ENCODE measurements around the gene IQSEC3. TPM values are rescaled to one million over a fixed set of nuclear protein-coding genes. Genes with fewer than 3 reads are reported as not detected.

Gene IQSEC3
- total RNA-seq, 1 donor from 2014 or later: 4.2 TPM

GRCh38 chr12:162467-163307, 96.1 kb downstream of the IQSEC3 start:
- Mint-ChIP-seq H3K27ac (no peak overlapping the region), H3K4me1 (ENCODE audit: unreplicated experiment) (peaks cover 19% of the 10 kb centered on the region), H3K27me3 (peaks cover 51% of the 10 kb centered on the region), H3K9me3 (no peaks in the 10 kb centered on the region), H3K4me3 (no peak overlapping the region), H3K36me3 (no peaks in the 10 kb centered on the region)
- DNase-seq (ENCODE audit: extremely low spot score, unreplicated experiment): no peak
- no peak for TF ChIP-seq CTCF (conservative IDR thresholded peaks at IDR 0.05)

- no peak for TF ChIP-seq CTCF (conservative IDR thresholded peaks at IDR 0.05)
- Mint-ChIP-seq H3K9me3 (no peaks in the 10 kb centered on the region), H3K27me3 (peaks cover 52% of the 10 kb centered on the region)
Measured at GRCh38 chr12:163406-163986, 96.9 kb downstream of the IQSEC3 start.

GRCh38 chr12:164207-164606, 97.6 kb downstream of the IQSEC3 start:
- Mint-ChIP-seq H3K4me1 (ENCODE audit: unreplicated experiment) (peaks cover 21% of the 10 kb centered on the region), H3K36me3 (no peaks in the 10 kb centered on the region), H3K4me3 (no peak overlapping the region), H3K9me3 (no peaks in the 10 kb centered on the region), H3K27ac (no peak overlapping the region), H3K27me3 (peaks cover 48% of the 10 kb centered on the region)
- DNase-seq (ENCODE audit: extremely low spot score, unreplicated experiment): no peak
- TF ChIP-seq CTCF (conservative IDR thresholded peaks at IDR 0.05): no peak

More at GRCh38 chr12:163406-163986, 96.9 kb downstream of the IQSEC3 start:
- Mint-ChIP-seq H3K36me3 (no peaks in the 10 kb centered on the region), H3K4me3 (no peak overlapping the region), H3K27ac (no peak overlapping the region), H3K4me1 (ENCODE audit: unreplicated experiment) (peaks cover 19% of the 10 kb centered on the region)
- DNase-seq (ENCODE audit: extremely low spot score, unreplicated experiment): no peak

GRCh38 chr12:165862-166368, 99.3 kb downstream of the IQSEC3 start:
- Mint-ChIP-seq H3K36me3 (no peaks in the 10 kb centered on the region), H3K4me1 (ENCODE audit: unreplicated experiment) (peaks cover 35% of the 10 kb centered on the region), H3K27ac (no peak overlapping the region), H3K9me3 (no peaks in the 10 kb centered on the region), H3K4me3 (no peak overlapping the region), H3K27me3 (peaks cover 44% of the 10 kb centered on the region)
- no peak for DNase-seq (ENCODE audit: extremely low spot score, unreplicated experiment)
- TF ChIP-seq CTCF (conservative IDR thresholded peaks at IDR 0.05): no peak

- Mint-ChIP-seq H3K27me3 (peaks cover 38% of the 10 kb centered on the region), H3K36me3 (no peaks in the 10 kb centered on the region), H3K4me3 (no peak overlapping the region), H3K27ac (peak overlapping the region; percentile 60), H3K4me1 (ENCODE audit: unreplicated experiment) (peaks cover 35% of the 10 kb centered on the region), H3K9me3 (no peaks in the 10 kb centered on the region)
- no peak for DNase-seq (ENCODE audit: extremely low spot score, unreplicated experiment)
- TF ChIP-seq CTCF (conservative IDR thresholded peaks at IDR 0.05): no peak
Measured at GRCh38 chr12:166425-167075, 100.0 kb downstream of the IQSEC3 start.
